HG03521 (cell line): ENCODE measurements around the gene CYP19A1.

Experiments used
- ATAC-seq: cut with Tn5 transposase; IDR thresholded peaks from one replicate; pipeline ENCODE4 v1.9.1; 2021; ENCODE audit warnings: mild to moderate bottlenecking, moderate library complexity; ENCODE audit not compliant: unreplicated experiment

The CYP19A1 gene

DNA sequence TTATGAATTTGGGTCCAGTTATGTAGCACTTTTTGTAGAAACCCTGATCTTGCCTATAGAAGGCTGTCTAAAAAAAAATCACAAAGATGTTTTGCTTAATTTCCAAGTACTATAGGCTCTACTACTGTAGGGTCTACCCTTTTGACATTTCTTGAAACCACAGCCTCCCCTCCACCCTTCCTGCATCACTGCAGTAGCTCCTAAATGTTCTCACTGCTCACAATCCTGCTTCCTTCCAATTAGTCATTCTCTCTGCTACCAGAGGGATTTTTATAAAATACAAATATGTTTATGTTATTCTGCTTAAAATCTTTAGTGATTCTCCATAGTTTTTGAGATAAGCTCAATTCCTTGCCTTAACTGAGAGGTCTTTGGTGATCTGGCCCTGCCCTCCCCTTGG is 114.0 kb downstream of the CYP19A1 start:
- ATAC-seq: no peak

DNA sequence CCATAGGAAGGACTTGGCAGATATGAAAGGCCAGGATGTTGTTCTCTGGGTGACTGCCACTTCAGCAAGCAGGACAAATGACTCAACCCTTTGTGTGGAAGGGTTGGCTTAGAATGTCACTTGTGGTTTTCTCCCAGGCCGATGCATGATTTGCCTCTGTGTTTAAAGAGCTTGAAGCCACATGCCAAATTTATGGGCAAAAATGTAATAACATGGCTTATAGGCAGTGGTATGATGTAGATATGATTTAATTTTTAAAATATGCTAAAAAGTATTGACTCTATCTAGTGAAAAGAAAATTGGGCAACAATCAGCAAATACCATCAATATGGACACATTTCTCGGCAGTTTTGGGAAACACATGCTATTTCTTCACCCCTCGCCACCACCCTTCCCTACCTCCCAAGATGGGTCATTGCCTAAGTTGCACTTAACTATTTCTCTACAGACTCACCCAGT is 114.6 kb downstream of the CYP19A1 start:
- no peak for ATAC-seq

DNA sequence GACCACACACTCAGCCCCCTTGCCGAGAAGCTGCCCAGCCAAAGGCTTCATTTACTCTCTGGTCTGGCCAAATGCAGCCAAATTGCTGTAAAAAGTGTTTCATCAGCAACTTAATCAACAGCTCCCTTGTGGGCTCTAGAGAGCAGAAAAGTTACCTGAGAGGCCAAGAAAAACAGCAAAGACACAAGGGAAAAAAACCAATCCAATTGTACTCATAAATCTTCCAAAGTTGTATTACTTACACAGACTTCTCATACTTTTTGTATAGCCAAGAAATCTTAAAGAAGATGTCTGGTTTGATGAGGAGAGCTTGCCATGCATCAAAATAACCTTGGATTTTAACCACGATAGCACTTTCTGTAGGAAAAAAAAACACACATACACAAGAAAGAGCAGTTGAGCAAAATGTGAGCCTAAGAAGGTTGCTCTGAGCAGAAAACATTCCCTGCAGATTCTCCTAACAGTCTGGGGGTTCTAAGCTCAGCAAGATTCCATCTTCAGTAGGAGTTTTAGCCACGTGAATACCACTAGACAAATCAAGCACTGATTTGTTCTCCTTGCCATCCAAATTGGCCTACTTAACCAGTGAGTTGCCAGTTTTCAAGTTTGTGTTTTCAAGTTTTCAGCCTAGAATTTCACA is 120.0 kb downstream of the CYP19A1 start:
- no peak for ATAC-seq

DNA sequence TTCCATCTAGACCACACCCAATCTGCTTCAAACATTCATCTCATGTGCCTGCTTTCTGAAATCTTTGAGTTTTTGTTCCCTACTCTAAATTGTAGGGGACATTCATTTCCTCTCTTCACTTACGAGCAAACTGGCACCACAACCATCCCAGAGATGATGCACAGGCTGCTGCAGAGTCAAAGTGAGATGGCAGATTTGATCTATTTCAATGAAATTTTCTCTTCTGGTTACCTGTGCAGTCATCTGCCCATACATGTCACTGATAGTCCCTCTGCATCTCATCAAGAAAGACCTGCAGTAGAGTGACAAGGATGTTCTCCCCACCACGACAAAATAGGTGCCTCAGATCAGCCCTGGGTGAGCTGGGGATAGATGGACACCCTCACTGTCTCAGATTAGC is 125.5 kb downstream of the CYP19A1 start:
- no peak for ATAC-seq

DNA sequence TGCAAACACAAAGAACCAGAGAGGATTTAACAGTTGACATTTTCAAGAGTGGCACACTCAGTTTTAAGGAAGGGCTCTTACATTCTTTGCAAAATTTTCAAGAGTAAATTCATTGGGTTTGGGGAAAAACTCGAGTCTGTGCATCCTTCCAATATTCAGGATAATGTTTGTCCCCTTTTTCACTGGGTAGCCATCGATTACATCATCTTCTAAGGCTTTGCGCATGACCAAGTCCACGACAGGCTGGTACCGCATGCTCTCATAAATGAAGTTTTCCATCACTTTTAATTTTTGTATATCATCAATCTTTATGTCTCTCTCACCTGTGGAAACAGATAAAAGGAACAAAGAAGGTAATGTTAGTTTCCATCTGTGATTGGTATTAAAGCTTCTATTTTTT is 126.2 kb downstream of the CYP19A1 start:
- ATAC-seq: no peak

DNA sequence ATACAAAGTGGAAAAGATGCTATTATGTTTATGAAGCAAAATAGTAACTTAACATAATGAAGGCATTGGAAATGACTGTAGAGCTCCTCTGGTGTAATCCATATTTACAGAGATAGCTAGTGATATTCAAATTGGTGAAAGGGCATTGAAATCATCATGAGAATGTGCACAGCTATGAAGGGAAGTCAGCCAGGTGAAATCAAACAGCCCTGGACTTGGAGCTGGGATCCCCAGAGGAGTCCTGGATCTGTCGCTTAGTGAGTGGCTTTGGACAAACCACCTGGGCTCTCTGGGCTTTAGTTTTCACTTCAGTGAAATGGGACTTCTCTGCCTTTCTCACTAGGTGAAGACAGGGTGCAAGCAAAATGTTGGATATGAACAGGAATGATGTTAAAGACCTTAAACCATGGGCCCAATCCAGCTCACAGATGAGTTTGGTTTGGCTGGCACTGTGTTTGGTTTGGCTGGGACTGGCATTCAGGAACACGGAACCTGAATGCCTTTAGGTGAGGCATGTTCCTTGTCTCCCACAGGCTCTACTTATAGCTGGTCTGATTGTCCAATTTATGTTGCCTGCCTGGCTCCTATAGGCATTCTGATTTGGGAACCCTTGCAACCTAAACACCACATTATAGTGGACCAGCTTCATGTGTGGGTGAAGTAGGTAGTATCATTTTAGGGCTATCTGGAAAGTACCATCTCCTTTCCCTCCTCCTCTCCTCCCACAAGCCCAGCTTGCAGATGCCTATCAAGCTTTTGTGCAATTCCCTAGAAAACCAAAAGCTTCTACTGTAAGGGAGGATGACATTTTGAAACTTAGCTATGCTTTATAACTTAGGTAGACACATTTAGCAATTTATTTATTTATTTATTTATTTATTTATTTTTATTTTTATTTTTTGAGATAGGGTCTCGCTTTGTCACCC is 133.1 kb downstream of the CYP19A1 start:
- ATAC-seq: no peak

DNA sequence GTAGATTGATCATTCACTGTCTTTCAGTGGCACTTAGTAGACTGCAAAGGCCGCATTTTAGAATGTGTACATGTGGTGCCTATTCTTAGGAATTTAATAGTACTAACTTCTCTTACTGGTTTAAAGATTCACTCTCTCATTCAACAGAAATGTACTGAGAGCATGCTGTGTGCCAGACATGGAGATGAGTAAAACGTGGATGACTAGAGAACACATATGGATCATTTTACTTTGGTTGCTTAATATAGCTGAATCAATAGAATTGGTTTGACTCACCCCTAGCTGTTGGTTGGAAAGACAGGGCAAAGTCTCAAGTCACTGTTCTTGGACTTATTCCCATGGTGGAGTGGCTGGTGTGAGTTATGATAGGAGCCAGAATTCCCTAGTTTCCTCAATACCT is 134.6 kb downstream of the CYP19A1 start:
- no peak for ATAC-seq

DNA sequence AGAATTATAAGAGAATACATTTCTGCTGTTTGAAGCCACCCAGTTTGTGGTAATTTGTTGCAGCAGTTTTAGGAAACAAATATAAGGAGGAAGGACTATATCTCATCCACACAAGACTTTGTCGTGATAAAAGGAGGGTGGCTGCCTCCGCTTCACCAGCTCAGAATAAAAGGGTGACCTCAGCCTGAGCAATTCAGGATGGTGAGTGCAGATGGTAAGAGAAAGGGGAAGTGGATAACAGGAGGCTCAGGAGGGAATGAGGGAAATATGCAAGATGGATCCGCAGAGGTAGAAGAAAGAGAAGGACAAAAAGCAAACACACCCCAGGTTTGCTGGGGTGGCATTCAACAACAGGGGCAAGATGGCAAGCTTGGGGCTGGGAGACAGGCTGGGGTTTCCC is 135.6 kb downstream of the CYP19A1 start:
- no peak for ATAC-seq

DNA sequence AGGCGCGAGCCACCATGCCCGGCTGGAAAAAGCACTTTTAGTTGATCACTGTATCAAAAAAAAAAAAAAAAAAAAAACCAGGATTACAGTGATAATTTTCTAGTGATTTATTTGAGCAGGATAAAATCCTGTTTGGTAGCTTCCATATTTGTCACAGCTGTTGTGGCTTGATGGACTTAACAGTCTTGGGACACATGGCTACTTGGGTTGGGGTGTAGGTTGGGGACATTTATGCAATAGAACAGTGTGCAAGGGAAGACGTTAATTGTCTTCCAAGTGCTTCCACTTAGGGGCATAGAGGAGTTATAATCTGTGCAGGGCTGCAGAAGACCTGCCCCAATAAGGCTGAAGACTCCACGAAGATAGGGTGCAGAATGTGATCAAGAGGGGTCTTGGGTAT is 136.8 kb downstream of the CYP19A1 start:
- no peak for ATAC-seq

DNA sequence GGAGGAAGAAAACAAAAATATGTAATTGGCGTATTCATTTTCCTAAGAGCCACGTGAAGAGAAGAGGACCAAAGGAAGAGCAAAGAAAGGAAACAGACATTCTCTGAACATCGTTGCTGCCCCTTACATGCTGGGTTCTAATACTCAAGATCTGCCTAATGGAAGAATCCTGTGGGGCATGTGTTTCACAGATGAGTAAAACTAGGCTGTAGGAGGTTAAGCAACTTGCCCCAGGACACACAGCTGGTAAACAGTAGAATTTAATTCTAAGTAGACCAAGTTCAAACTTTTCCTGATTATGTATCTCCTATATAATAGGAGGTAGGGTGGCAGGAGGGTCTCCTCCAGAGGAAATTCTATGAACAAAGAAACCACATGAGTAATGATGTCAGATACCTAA is 137.6 kb downstream of the CYP19A1 start:
- no peak for ATAC-seq

DNA sequence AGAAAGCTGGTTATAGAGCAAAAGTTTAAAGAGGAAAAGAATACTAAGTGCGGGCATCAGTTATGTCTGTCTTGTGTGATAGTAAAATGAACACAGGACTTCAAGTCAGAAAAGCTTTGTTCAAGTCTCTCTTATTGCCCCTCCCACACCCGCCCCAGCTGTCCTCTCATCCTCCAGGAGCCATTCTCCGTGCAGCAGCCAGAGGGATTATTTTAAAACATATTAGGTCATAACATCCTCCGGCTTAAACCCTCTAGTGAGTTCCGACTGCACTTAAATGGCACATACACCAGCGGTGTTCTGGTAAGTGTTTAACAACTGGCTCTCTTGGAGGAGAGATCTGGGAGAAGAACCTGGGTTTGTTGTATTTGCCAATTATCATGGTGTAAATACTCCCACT is 138.9 kb downstream of the CYP19A1 start:
- ATAC-seq: no peak

DNA sequence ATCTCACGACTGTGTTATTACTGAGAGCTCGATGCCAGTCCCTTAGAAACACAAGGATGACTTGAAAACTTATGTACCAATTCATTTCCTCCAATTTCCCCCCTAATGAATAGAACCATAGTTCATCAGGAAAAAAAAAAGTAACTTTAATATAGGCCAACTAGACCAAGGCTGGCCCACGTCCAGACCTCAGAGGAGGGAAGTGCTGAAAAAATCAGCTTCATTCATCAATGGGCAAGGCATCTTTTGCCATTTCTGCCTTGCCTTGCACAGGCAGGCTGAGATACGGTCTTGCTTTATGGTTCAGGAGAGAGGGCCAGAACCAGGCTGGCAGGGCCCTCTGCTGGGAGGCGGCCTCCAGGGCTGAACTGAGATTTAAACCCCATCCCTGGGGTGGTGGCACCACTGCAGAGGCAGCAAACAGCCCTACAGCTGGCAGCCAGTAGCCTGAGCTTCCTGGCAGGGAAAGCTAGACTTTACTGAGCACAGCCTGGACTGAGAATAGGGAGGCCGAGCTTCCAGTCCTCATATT is 139.6 kb downstream of the CYP19A1 start:
- no peak for ATAC-seq

DNA sequence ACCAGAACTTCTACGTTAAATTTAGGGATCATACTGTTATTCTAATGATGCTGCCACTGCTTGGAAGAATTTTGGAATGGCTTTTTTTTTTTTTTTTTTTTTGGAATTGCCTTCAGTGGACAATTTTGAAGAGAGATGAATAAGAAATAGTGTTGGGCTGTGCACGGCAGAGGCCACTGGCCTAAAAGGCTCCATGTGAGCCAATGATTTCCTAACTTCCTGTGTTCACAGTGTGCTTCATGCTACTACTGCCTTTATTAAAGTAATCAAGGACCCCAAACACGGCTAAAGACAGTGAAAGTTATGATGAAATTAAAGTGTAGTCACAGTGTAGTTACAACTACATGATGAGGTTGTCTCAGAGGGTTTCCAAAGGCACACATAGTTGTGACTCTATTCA is 142.9 kb downstream of the CYP19A1 start:
- no peak for ATAC-seq

DNA sequence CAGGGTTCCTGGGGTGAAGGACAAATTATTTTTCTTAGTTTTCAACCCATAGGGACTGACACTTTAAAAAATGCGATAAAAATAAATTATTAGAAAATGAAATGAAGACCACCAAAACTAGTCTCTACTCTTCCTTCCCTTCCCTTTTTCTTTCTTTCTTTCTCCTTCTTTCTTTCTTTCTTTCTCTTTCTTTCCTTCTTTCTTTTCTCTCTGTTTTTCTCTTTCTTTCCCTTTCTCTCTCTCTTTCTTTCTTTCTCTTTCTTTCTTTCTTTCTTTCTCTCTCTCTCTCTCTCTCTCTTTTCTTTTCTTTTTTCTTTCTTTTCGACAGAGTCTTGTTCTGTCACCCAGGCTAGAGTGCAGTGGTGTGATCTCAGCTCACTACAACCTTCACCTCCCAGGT is 144.4 kb downstream of the CYP19A1 start:
- ATAC-seq: no peak

DNA sequence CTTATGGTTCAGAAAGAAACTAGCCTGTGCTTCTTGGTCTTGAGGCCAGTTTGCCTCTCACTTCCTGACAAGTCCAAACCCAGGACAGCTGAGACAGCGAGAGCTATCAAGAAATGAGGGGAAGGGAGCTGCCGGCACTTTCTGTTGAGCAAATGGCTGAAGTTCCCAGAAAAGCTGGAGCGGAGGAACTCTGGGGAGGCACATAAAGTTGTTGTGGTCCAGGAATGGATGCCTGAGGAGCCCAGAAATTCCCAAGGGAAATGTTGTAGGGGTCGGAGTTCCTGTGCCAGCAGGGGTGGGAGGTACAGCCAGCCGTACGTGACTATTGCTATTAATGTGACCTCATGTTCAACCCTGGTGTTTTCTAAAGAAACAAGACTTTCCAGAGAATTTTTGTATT is 144.9 kb downstream of the CYP19A1 start:
- ATAC-seq: no peak

DNA sequence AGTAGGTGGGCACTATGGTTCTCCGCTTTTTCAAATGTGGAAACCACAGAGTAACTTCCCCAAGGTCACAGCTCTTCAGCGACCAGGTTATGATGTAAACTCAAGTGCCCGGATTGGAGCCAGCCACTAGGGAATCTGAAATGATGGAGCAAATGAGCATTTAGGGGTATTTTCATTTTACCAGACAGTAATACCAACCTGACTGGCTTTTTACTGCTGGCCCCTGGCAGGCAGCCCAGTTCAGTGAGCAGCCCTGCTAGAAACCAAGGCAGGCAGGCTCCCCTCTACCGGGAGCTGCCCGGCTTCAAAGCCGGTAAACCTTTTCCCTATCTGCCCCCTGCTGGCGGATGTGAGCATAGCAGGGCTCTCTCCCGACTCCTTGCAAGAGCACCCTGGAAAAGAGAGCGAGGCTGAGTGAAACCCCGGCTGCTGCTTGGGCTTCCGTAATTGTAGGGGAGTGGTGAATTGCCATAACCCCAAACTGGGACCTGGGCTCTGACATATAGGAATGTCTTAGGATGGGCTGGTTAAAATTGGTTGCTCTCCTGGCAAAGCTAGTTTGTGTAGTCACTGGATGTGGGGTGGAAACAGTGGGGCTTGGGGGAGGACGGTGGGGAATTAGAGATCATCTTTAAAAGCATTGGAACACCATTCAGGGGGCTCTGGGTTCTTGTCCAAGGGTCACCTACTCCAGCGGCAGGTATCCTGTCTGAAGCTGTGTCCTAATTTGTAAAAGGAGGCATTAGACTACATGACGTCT is 145.7 kb downstream of the CYP19A1 start:
- ATAC-seq: no peak

DNA sequence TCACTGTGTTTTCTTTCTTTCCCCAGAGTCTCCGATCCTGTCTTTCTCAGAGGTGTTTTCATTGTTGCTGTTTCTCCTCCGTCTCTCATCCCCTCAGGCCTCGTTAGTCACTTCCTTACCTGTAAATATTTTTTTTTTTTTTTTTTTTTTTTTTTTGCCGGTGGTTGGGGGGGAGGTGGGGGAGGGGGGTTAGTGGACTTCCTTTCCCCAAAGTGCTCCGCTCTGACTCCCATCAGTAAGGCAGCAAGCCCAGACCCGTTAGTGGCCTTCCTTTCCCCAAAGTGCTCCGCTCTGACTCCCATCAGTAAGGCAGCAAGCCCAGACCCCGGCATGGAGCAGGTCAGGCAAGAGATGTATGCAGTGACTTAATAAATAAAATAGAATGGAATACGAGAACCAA is 146.6 kb downstream of the CYP19A1 start:
- no peak for ATAC-seq

DNA sequence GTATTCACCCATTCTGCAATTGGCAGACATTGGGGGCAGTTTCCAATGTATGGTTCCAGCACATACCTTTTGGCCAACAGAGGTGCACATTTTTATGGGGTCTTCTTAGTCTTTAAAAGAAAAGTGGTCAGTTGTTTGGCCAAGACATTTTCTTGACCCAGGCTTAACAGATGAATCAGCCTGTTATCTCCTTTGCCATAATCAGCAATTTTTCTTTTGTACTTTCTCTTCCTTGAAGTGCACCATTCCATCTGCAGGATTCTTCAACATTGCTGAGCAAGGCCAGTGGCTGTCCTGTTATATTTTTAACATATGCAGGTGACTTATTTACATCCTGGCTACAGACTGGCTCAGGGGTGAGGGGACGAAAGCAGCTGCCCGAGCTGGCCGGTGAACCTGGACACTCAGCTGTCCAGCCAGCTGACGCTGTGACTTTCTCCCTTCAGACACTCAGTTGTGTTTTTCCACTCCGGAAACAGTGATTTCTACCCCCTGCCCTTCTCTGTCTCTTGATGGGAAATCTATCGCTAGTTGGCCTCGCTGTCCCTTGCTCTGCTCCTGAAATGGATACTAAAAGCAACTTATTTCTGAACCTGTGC is 147.2 kb downstream of the CYP19A1 start:
- ATAC-seq: no peak

DNA sequence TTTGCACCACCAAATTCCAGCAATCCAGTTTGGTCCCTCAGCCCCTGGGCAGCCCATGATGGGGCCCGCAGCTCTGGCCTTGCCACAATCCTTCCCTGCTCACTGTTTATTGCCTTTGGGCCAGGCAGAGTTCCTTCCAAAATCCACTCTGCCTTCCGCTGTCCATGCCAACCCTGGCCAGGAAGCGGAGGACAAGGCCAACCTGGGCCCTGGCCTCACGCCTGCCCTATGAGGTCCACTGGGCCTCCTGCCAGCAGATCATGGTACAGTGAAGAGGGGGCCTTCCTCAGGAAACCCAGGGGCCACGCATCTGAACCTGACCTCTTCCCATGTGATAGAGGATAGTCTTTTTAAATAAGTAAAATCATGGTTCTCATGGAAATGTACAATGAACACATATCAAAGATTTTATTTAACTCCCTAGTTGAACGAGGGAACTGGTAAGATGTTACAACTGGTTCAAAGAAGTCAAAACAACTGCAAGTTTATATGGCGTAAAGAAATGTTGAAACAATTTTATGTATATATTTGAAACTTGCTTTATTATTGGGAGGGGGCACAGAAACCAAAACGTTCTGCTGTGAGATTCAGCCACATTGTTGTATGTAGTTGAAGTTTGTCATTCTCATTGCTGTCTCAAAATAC is 147.8 kb downstream of the CYP19A1 start:
- no peak for ATAC-seq

DNA sequence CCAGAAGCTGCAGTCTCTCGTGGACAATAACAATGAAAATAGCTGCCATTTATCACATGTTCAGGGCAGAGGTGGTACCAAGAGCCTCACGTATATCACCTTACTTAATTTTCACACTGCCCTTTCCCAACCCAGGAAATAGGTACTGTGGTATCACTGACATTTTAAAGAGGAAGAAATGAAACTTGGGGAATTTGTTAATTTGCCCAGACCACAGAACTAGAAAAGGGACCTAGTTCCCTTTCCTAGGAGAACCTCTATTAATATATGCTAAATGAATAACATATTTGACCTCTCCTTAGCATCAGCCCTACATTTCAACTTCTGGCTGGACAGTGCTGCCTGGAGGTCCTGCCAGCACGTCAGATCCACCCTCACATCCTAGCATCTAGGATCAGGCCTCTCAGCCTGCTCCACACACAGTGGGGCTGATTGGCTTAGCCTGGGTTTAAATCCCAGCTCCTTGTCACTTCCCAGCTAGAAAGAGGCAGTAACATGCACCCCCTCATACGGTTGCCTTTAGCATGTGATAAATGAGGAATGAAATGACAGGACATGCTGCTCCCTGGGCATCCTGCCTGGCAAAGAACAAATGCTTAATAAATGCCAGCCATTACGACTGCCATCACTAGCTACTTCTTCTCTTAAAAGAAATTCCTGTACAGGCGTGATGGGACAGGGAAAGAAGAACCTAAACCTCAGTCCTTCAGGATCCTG is 148.6 kb downstream of the CYP19A1 start:
- no peak for ATAC-seq
